Fibroblast of lung (primary cell): ENCODE data around the gene DKC1. TPM values are rescaled to one million over a fixed set of nuclear protein-coding genes. Genes with fewer than 3 reads are reported as not detected.
"Not testable (repeated sequence)": the region's sequence is repeated elsewhere in the genome, so short reads cannot be mapped to it uniquely, and the experiment has no call there.

Source experiments
- DNase-seq, 2 donors: peaks; one replicate each; pipeline versions ENCODE4 v3.0.0 to v3.0.0-alpha.2; 2010; ENCODE audit warnings: low read depth in 2 of 2
- H2AFZ ChIP-seq: 2 replicates; pipeline ENCODE4 v1.5.1; 2012; ENCODE audit warnings: low read length, control low read depth, inconsistent platforms
- H3K27ac ChIP-seq: 2 replicates; pipeline ENCODE4 v1.5.1; 2011; ENCODE audit warnings: low read length, control low read depth; ENCODE audit not compliant: insufficient read depth
- H3K27me3 ChIP-seq: 2 replicates; pipeline ENCODE4 v1.5.1; 2011; ENCODE audit warnings: mild to moderate bottlenecking, low read length; ENCODE audit not compliant: control insufficient read depth, insufficient read depth
- H3K36me3 ChIP-seq: 2 replicates; pipeline ENCODE4 v1.5.1; 2011; ENCODE audit warnings: low read length; ENCODE audit not compliant: control insufficient read depth, insufficient read depth
- H3K4me1 ChIP-seq: 2 replicates; pipeline ENCODE4 v1.5.1; 2011; ENCODE audit warnings: low read length; ENCODE audit not compliant: control insufficient read depth, insufficient read depth; ENCODE audit errors: extremely low read depth
- H3K4me2 ChIP-seq: 2 replicates; pipeline ENCODE4 v1.5.1; 2011; ENCODE audit warnings: low read length, control low read depth; ENCODE audit not compliant: insufficient read depth; ENCODE audit errors: extremely low read depth
- H3K4me3 ChIP-seq, 4 experiments: fragments of 200-600 bp in 1 of 4; sonication (generic) in 1 of 4; replicated peaks in 1 of 4; 2 replicates each; pipeline ENCODE4 v1.5.1; 2011 to 2016; ENCODE audit warnings: low read length in 4 of 4, low read depth in 3 of 4, mild to moderate bottlenecking in 3 of 4, control low read depth in 2 of 4, inconsistent platforms in 1 of 4, mixed read lengths in 1 of 4; ENCODE audit not compliant: insufficient read depth in 1 of 4; ENCODE audit errors: control extremely low read depth in 1 of 4
- H3K79me2 ChIP-seq: 2 replicates; pipeline ENCODE4 v1.5.1; 2012; ENCODE audit warnings: mild to moderate bottlenecking, low read length, inconsistent platforms; ENCODE audit not compliant: control insufficient read depth, insufficient read depth
- H3K9ac ChIP-seq: 2 replicates; pipeline ENCODE4 v1.5.1; 2011; ENCODE audit warnings: mild to moderate bottlenecking, low read length, control low read depth; ENCODE audit not compliant: insufficient read depth
- H3K9me3 ChIP-seq: 2 replicates; pipeline ENCODE4 v1.5.1; 2012; ENCODE audit warnings: low read depth, low read length; ENCODE audit not compliant: control insufficient read depth, insufficient read depth
- H4K20me1 ChIP-seq: 2 replicates; pipeline ENCODE4 v1.5.1; 2011; ENCODE audit warnings: low read length; ENCODE audit not compliant: control insufficient read depth, insufficient read depth; ENCODE audit errors: extremely low read depth
- CTCF ChIP-seq, 2 donors: IDR thresholded peaks in 1 of 2; conservative IDR thresholded peaks in 1 of 2; 1 replicate in 1 of 2; 2 replicates in 1 of 2; pipeline ENCODE4 v1.5.1; 2011 to 2012; ENCODE audit warnings: low read length in 2 of 2, control low read depth in 1 of 2, inconsistent platforms in 1 of 2, low read depth in 1 of 2, mild to moderate bottlenecking in 1 of 2
- EZH2 ChIP-seq: IDR thresholded peaks from 2 replicates; pipeline ENCODE4 v1.5.1; 2012; ENCODE audit warnings: low read length, control low read depth, mild to moderate bottlenecking; ENCODE audit errors: missing control alignments
- polyA plus RNA-seq, 2 donors: library from polyadenylated mRNA; depleted of rRNA in 1 of 2; stranded (reverse) in 1 of 2; unstranded in 1 of 2; fragments of >200 nt; gene quantifications; 2 replicates each; pipeline ENCODE4 v1.2.1, GENCODE V29; 2011 to 2012; ENCODE audit warnings: missing spikeins in 1 of 2
- total RNA-seq: library from RNA; depleted of rRNA; stranded (reverse); fragments of >200 nt; gene quantifications from 2 replicates; pipeline ENCODE4 v1.2.1, GENCODE V29; 2014

The DKC1 gene
- total and polyA plus RNA-seq, 2 donors (not counting 1 experiment from before 2014, with no cell fraction given) = 30.2 to 42.4 TPM

- no peak overlapping the region for H3K27ac ChIP-seq
- TF ChIP-seq EZH2 (no peak), CTCF (conservative IDR thresholded peaks at IDR 0.05 in 1 of 2, IDR thresholded peaks at IDR 0.05 in 1 of 2; ENCODE audit: low read depth in 1 of 2, low read length in 2 of 2) (no peak)
- no peak overlapping the region for H3K4me3 ChIP-seq
- no peaks in the 10 kb centered on the region for H3K79me2 ChIP-seq
- H3K9me3 ChIP-seq = no peaks in the 10 kb centered on the region
- H2AFZ ChIP-seq = no peak overlapping the region
- H3K9ac ChIP-seq = no peak overlapping the region
- DNase-seq = no peak
- H3K27me3 ChIP-seq = no peaks in the 10 kb centered on the region
- no peaks in the 10 kb centered on the region for H4K20me1 ChIP-seq
- H3K4me1 ChIP-seq = no peaks in the 10 kb centered on the region
- H3K4me2 ChIP-seq = no peak overlapping the region
- H3K36me3 ChIP-seq = no peaks in the 10 kb centered on the region
Observed at GRCh38 chrX:154821523-154821922, 58.9 kb downstream of the DKC1 start.

- no peak overlapping the region for H3K4me3 ChIP-seq
- TF ChIP-seq CTCF (conservative IDR thresholded peaks at IDR 0.05 in 1 of 2, IDR thresholded peaks at IDR 0.05 in 1 of 2; ENCODE audit: low read depth in 1 of 2, low read length in 2 of 2) (no peak), EZH2 (no peak)
- no peak overlapping the region for H3K27ac ChIP-seq
- H3K4me1 ChIP-seq = no peaks in the 10 kb centered on the region
- H4K20me1 ChIP-seq = no peaks in the 10 kb centered on the region
- no peaks in the 10 kb centered on the region for H3K9me3 ChIP-seq
- H3K79me2 ChIP-seq = no peaks in the 10 kb centered on the region
- no peaks in the 10 kb centered on the region for H3K36me3 ChIP-seq
- no peak overlapping the region for H3K9ac ChIP-seq
- DNase-seq = no peak
- no peak overlapping the region for H3K4me2 ChIP-seq
- H3K27me3 ChIP-seq = no peaks in the 10 kb centered on the region
- H2AFZ ChIP-seq = no peak overlapping the region
Observed at GRCh38 chrX:154822029-154822428, 59.4 kb downstream of the DKC1 start.

DNA sequence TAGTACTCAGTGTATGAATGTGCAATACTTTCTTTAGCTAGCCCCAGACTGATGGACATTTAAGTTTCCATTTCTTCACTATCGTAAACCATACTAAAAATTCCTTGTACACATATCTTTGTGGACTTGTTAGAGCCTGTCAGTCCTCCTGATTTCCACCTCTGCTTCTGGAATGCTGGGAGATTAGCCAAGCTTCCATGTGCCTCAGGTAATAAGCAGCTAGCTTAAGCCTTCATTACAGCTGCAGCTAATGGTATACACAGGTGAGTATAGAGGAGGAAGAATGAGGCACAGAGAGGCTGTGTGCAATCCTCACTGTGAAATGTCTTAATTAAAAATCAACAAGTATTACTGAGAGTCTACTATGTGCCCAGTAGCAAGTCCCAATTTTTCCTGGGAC, 62.0 kb downstream of the DKC1 start:
- H3K9ac ChIP-seq = no peak overlapping the region
- TF ChIP-seq EZH2 (no peak), CTCF (conservative IDR thresholded peaks at IDR 0.05 in 1 of 2, IDR thresholded peaks at IDR 0.05 in 1 of 2; ENCODE audit: low read depth in 1 of 2, low read length in 2 of 2) (no peak)
- no peaks in the 10 kb centered on the region for H3K4me1 ChIP-seq
- no peaks in the 10 kb centered on the region for H3K36me3 ChIP-seq
- H4K20me1 ChIP-seq = no peaks in the 10 kb centered on the region
- no peaks in the 10 kb centered on the region for H3K27me3 ChIP-seq
- H2AFZ ChIP-seq = no peak overlapping the region
- no peak overlapping the region for H3K4me2 ChIP-seq
- H3K9me3 ChIP-seq = no peaks in the 10 kb centered on the region
- H3K27ac ChIP-seq = no peak overlapping the region
- DNase-seq = no peak
- H3K79me2 ChIP-seq = no peaks in the 10 kb centered on the region
- H3K4me3 ChIP-seq = no peak overlapping the region

DNA sequence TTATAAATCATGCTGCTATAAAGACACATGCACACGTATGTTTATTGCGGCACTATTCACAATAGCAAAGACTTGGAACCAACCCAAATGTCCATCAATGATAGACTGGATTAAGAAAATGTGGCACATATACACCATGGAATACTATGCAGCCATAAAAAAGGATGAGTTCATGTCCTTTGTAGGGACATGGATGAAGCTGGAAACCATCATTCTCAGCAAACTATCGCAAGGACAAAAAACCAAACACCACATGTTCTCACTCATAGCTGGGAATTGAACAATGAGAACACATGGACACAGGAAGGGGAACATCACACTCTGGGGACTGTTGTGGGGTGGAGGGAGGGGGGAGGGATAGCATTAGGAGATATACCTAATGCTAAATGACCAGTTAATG, 62.9 kb downstream of the DKC1 start:
- not testable (repeated sequence) for H2AFZ ChIP-seq, H3K27ac ChIP-seq, H3K4me1 ChIP-seq, H3K79me2 ChIP-seq, H3K9me3 ChIP-seq, H3K9ac ChIP-seq, DNase-seq, H4K20me1 ChIP-seq, H3K27me3 ChIP-seq, H3K4me2 ChIP-seq, H3K36me3 ChIP-seq, H3K4me3 ChIP-seq
